ENCODE data around the gene TUBB.
A peak's percentile ranks its signal among the peaks of the same experiment; 100 is the strongest.

DNA sequence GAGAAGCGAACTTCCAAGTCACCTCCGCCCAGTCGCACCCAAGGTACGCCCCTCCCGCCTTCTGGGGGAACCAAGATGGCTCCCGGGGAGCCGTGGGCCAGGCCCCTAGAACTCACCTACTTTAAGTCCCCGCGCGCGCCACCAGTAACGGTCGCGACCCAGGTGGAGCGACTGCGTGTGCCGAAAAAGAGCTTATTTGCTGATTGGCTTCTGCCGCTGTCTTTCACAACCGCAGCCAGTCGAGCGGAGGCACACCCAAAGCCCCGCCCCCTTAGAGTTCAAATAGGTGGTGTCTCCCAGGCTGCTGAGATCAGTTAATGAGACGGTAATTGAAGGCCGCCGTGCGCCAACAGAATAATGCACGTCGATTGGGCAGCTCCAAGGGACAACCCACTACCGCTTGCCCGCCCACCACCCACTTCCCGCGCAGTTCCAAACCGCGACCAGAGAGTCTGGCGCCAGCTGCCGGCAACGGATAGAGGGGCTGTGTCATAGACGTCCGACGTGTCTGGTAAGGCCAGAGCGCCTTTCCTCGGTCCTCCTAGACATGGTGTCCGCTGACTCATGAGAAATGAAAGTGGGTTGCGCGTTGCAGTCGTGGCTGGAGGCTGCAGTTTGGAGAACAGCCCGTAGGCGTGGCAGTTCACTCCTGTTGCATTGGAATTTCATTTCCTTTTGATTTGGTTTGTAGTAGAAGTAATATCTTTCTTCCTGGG, 2.9 kb upstream of the TUBB start, which contains the start of gene MDC1:
- no peak for TF ChIP-seq ZNF274 (IDR thresholded peaks at IDR 0.05; ENCODE audit: low read length)
- TF ChIP-seq ZNF274 (tag by site-specific recombination; IDR thresholded peaks at IDR 0.05; ENCODE audit: borderline replicate concordance): no peak
- TF ChIP-seq ZNF214 (tag by site-specific recombination; IDR thresholded peaks at IDR 0.05; ENCODE audit: borderline replicate concordance): no peak
- TF ChIP-seq, protein P1, sequence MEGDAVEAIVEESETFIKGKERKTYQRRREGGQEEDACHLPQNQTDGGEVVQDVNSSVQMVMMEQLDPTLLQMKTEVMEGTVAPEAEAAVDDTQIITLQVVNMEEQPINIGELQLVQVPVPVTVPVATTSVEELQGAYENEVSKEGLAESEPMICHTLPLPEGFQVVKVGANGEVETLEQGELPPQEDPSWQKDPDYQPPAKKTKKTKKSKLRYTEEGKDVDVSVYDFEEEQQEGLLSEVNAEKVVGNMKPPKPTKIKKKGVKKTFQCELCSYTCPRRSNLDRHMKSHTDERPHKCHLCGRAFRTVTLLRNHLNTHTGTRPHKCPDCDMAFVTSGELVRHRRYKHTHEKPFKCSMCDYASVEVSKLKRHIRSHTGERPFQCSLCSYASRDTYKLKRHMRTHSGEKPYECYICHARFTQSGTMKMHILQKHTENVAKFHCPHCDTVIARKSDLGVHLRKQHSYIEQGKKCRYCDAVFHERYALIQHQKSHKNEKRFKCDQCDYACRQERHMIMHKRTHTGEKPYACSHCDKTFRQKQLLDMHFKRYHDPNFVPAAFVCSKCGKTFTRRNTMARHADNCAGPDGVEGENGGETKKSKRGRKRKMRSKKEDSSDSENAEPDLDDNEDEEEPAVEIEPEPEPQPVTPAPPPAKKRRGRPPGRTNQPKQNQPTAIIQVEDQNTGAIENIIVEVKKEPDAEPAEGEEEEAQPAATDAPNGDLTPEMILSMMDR (tag by site-specific recombination; IDR thresholded peaks at IDR 0.05): peak; percentile 86
- no peak; the same call in 1 of the 2 replicates for TF ChIP-seq ZFP37 (tag by site-specific recombination; IDR thresholded peaks at IDR 0.05)
- TF ChIP-seq ZNF248 (tag by site-specific recombination; IDR thresholded peaks at IDR 0.05): no peak
- peak; percentile 57 for TF ChIP-seq ZNF610 (tag by site-specific recombination; IDR thresholded peaks at IDR 0.05; ENCODE audit: borderline replicate concordance)
- no peak for TF ChIP-seq GFI1B (tag by site-specific recombination; IDR thresholded peaks at IDR 0.05)
